GM10266 (cell line): ENCODE data around the gene PDP2.

ENCODE experiments used
- DNase-seq: peaks from one replicate; pipeline ENCODE4 v3.0.0; 2012; ENCODE audit errors: extremely low spot score
- CTCF ChIP-seq: IDR thresholded peaks from 2 replicates; pipeline ENCODE4 v1.5.1; 2012; ENCODE audit warnings: mild to moderate bottlenecking, low read depth; ENCODE audit not compliant: control insufficient read depth, insufficient read depth; ENCODE audit errors: missing control alignments

PDP2 gene

GRCh38 chr16:66843191-66843590, 37.1 kb upstream of the PDP2 start:
- no peak for TF ChIP-seq CTCF

GRCh38 chr16:66844009-66844341, 36.3 kb upstream of the PDP2 start:
- DNase-seq = no peak
- TF ChIP-seq CTCF = no peak

More at GRCh38 chr16:66843191-66843590, 37.1 kb upstream of the PDP2 start:
- DNase-seq = peak; percentile 29

GRCh38 chr16:66844342-66845079, 35.8 kb upstream of the PDP2 start, which contains the start of gene CA7:
Gene CA7 (plus strand): TSS chr16:66844414. CDS start chr16:66844488, 74 bp downstream.
- DNase-seq = peak; percentile 27
- TF ChIP-seq CTCF = no peak

- TF ChIP-seq CTCF = no peak
- no peak for DNase-seq
These were observed 35.3 kb upstream of the PDP2 start for GRCh38 chr16:66845080-66845410.

GRCh38 chr16:66845791-66846221, 34.5 kb upstream of the PDP2 start:
- TF ChIP-seq CTCF = no peak

GRCh38 chr16:66846266-66846665, 34.0 kb upstream of the PDP2 start:
- TF ChIP-seq CTCF = no peak
- no peak for DNase-seq

More at GRCh38 chr16:66845791-66846221, 34.5 kb upstream of the PDP2 start:
- no peak for DNase-seq

GRCh38 chr16:66846831-66847230, 33.5 kb upstream of the PDP2 start:
- no peak for DNase-seq
- TF ChIP-seq CTCF = no peak
